ENCODE results near the gene CCL24.
"Not testable (repeated sequence)": the region's sequence is repeated elsewhere in the genome, so short reads cannot be mapped to it uniquely, and the experiment has no call there.

Gene CCL24

DNA sequence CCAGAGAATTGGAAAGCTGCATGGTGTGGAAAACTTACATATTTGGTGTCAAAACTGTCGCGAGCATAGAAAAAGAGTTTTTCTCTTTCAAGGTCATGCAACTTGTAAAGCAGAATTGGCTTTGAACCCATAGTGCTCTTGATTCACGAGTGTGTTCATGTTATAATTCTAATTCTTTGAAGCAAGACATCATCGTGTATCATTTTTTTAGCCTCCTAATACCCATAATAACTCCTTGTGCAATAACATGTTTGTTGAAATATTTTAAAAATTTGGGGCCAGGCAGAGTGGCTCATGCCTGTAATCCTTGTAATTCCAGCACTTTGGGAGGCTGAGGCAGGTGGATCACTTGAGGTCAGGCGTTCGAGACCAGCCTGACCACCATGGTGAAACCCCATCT is 4.2 kb downstream of the CCL24 start:
- no peak overlapping the region for H3K4me3 ChIP-seq (ENCODE audit: low read length)
- TF ChIP-seq ZNF274 (IDR thresholded peaks at IDR 0.05; ENCODE audit: low read depth, low read length): no peak

DNA sequence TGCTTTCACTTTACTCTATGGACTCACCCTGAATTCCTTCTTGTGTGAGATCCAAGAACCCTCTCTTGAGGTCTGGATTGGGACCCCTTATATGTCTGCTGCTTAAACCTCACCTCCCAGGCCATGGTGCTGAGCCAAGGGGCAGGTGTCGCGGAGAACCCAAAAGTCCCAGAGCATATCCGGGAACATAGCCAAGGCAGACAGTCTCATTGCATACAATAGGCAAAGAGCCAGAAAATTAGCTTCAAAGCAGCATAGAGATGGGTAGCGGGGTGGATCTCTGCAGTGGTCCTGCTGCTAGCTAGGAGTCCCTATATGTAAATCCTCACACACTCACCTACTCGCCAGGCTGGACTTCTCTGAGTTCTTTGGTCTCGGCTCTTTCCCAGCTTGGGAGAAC is 5.5 kb downstream of the CCL24 start:
- H3K4me3 ChIP-seq (ENCODE audit: low read length): no peak overlapping the region
- no peak for TF ChIP-seq ZNF274 (IDR thresholded peaks at IDR 0.05; ENCODE audit: low read depth, low read length)

DNA sequence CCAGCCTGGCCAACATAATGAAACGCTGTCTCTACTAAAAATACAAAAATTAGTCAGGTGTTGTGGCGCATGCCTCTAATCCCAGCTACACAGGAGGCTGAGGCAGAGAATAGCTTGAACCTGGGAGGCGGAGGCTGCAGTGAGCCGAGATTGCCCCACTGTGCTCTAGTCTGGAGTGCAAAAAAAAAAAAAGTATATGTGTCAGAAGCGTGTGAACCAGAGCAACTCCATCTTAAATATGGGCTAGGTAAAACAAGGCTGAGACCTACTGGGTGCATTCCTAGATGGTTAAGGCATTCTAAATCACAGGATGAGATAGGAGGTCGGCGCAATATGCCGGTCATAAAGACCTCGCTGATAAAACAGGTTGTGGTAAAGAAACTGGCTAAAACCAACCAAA is 6.2 kb downstream of the CCL24 start:
- TF ChIP-seq ZNF274 (IDR thresholded peaks at IDR 0.05; ENCODE audit: low read depth, low read length): no peak
- no peak overlapping the region for H3K4me3 ChIP-seq (ENCODE audit: low read length)

DNA sequence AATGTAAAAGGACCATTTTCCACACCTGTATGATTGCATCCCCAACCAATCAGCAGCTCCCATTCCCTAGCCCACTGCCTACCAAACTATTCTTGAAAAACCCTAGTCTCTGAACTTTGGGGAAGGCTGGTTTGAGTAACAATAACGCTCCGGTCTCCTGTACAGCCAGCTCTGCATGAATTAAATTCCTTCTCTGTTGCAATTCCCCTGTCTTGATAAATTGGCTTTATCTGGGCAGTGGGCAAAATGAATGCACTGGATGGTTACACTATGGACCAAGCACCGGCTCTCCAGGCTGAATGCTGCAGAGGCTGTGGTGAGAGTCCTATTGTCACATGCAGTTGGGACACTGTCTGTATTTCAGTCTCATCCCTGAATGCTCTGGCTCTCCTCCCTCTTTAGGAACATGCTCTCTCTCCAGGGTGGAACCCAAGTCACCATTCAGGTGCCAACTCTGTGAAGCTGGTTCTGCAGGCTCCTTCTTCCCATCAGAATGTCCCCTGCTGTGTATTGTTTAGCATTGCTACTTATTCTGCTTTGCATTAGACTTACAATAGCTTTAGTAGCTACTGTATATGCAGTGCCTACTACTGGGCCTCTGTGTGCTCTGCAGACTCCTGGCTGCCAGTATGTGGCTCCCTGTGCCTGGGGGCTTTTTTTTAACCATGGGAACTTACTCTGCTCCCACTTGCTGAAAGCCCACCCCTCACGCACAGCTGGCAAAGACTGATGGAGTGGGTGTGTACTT is 6.9 kb downstream of the CCL24 start:
- no peak for TF ChIP-seq ZNF274 (IDR thresholded peaks at IDR 0.05; ENCODE audit: low read depth, low read length)
- H3K4me3 ChIP-seq (ENCODE audit: low read length): no peak overlapping the region

DNA sequence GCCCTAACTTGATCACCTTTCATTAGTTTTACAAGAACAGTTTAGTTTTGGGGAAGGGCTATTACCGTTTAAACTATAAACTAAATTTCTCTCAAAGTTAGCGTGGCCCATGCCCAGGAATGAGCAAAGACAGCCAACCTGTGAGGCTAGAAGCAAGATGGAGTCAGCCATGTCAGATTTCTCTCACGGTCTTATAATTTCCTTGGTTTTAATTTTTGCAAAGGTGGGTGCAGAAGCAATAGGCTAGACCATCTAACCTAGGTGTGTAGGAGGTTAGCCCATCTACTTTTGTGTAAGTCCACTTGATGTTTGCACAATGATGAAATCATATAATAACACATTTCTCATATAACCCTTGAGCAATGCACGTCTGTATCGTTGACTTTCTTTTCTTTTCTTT is 8.9 kb downstream of the CCL24 start:
- no peak for TF ChIP-seq ZNF274 (IDR thresholded peaks at IDR 0.05; ENCODE audit: low read depth, low read length)
- H3K4me3 ChIP-seq (ENCODE audit: low read length): no peak overlapping the region

GRCh38 chr7:75804004-75804403 is 9.6 kb downstream of the CCL24 start:
- TF ChIP-seq ZNF274 (IDR thresholded peaks at IDR 0.05; ENCODE audit: low read depth, low read length): no peak
- no peak overlapping the region for H3K4me3 ChIP-seq (ENCODE audit: low read length)

DNA sequence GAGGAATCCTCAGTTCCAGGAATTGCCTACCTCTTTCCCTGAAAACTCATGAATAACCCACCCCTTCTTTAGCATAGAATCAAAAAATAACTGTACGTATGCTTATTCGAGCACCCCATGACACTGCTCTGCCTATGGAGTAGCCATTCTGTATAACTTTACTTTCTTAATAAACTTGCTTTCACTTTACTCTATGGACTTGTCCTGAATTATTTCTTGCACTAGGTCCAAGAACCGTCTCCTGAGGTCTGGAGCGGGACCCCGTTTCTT is 11.1 kb downstream of the CCL24 start:
- TF ChIP-seq ZNF274 (IDR thresholded peaks at IDR 0.05; ENCODE audit: low read depth, low read length): no peak
- H3K4me3 ChIP-seq (ENCODE audit: low read length): no peak overlapping the region

DNA sequence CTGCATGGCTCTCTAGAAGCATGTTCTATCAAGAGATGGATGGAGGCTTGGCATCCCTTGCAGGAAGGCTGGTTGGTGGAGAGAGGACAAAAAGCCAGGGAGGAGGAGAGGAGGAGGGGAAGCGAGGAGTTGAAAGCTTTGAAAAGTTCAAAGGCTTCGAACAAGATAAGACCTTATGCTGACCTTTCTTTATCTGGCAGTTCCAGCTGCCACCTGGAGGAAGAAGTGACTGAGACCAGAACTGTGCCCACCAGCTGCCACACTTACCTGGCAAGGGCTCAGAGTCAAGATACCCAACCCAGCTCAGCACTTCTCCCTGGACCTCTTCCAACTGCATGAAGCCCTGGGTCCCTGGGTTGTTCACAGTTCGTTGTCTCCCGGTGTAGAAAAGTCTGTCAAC is 14.8 kb downstream of the CCL24 start:
- TF ChIP-seq ZNF274 (IDR thresholded peaks at IDR 0.05; ENCODE audit: low read depth, low read length): no peak
- H3K4me3 ChIP-seq (ENCODE audit: low read length): no peak overlapping the region

DNA sequence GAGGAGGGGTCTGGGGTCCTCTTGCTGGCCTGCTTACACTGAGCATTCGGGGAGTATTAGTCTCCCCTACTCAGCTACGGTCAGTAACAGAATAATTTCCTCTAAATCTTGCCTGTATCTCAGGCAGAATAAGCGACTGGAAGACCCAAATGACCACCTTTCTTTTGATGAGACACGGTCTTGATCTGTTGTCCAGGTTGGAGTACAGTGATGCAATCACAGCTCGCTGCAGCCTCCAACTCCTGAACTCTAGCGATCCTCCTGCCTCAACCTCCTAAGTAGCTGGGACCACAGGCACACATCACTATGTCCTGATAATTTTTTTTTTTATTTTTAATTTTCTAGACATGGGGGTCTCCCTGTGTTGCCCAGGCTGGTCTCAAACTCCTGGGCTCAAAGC is 17.2 kb downstream of the CCL24 start:
- H3K4me3 ChIP-seq (ENCODE audit: low read length): no peak overlapping the region
- no peak for TF ChIP-seq ZNF274 (IDR thresholded peaks at IDR 0.05; ENCODE audit: low read depth, low read length)

GRCh38 chr7:75795831-75796285 is 17.7 kb downstream of the CCL24 start:
- TF ChIP-seq ZNF274 (IDR thresholded peaks at IDR 0.05; ENCODE audit: low read depth, low read length): no peak
- no peak overlapping the region for H3K4me3 ChIP-seq (ENCODE audit: low read length)

DNA sequence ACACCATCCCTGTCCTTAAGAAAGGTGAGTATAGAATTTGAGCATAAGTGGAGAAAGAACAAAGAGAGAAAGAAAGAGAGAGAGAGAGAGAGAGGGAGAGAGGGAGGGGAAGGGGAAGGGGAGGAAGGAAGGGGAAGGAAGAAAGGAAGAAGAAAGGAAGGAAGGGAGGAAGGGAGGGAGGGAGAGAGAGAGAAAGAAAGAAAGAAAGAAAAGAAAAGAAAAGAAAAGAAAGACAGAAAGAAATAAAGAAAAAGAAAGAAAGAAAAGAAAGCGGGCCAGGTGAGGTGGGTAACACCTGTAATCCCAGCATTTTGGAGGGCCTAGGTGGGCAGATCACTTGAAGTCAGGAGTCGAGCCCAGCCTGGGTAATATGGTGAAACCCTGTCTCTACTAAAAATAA is 19.9 kb downstream of the CCL24 start:
- no peak overlapping the region for H3K4me3 ChIP-seq (ENCODE audit: low read length)
- no peak for TF ChIP-seq ZNF274 (IDR thresholded peaks at IDR 0.05; ENCODE audit: low read depth, low read length)

- H3K4me3 ChIP-seq (ENCODE audit: low read length): not testable (repeated sequence)
These were observed 21.0 kb downstream of the CCL24 start for GRCh38 chr7:75792567-75792966.

DNA sequence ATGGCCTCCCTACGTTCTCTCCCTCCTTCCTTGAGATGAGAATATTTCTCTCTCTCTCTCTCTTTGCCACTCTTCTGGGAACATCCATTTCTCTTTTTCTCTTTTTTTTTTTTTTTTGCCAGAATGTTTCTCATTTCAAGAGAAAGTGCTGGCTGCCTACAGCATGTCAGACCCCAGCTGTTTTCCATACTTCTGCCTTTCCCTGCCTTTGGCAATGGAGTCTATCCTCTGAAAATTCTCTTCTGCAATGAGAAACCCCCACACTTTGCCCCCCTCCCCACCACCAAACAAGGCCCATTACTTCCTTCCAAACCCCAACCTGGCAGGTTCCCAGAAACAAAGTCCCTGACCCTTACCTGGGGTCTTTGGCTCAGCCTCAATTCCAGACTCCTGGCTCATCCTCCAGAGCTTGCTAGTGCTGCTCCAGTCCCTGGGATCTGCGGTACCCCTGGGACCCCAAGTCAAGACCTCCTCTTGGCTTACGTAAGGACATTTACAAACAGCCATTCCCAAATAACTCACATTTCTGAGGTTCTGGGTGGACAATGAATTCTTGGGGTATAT is 24.2 kb downstream of the CCL24 start:
- TF ChIP-seq ZNF274 (IDR thresholded peaks at IDR 0.05; ENCODE audit: low read depth, low read length): no peak
- no peak overlapping the region for H3K4me3 ChIP-seq (ENCODE audit: low read length)

GRCh38 chr7:75788154-75788847 is 25.3 kb downstream of the CCL24 start:
- H3K4me3 ChIP-seq (ENCODE audit: low read length): not testable (repeated sequence)

GRCh38 chr7:75783058-75783457 is 30.5 kb downstream of the CCL24 start:
- H3K4me3 ChIP-seq (ENCODE audit: low read length): not testable (repeated sequence)

GRCh38 chr7:75780647-75781273 is 32.8 kb downstream of the CCL24 start:
- H3K4me3 ChIP-seq (ENCODE audit: low read length): not testable (repeated sequence)

- H3K4me3 ChIP-seq (ENCODE audit: low read length): not testable (repeated sequence)
These were observed 34.1 kb downstream of the CCL24 start for GRCh38 chr7:75779516-75779915.

DNA sequence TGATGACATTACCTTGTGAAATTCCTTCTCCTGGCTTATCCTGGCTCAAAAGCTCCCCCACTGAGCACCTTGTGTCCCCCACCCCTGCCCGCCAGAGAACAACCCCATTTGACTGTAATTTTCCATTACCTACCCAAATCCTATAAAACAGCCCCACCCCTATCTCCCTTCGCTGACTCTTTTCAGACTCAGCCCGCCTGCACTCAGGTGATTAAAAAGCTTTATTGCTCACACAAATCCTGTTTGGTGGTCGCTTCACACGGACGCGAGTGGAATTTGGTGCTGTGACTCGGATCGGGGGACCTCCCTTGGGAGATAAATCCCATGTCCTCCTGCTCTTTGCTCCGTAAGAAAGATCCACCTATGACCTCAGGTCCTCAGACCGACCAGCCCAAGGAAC is 34.6 kb downstream of the CCL24 start:
- H3K4me3 ChIP-seq (ENCODE audit: low read length): not testable (repeated sequence)
